Mucosa of descending colon (tissue), 3 donors: ENCODE measurements around the gene ODAD2. TPM values are rescaled to one million over a fixed set of nuclear protein-coding genes. Genes with fewer than 3 reads are reported as not detected.

Experiments used
- ATAC-seq: fragments of 200-7000 bp; cut with Tn5 transposase; one replicate; pipeline ENCODE4 v1.9.1; 2020; ENCODE audit warnings: mild to moderate bottlenecking, moderate library complexity
- DNase-seq, 3 donors: peaks; one replicate each; pipeline ENCODE4 v3.0.0-alpha.2; 2020
- H3K36me3 ChIP-seq: fragments of 200-600 bp; one replicate; pipeline ENCODE4 v1.8.0; 2021; ENCODE audit warnings: low read depth, mild to moderate bottlenecking
- H3K4me1 ChIP-seq: fragments of 200-600 bp; one replicate; pipeline ENCODE4 v1.8.0; 2021; ENCODE audit warnings: low read depth, mild to moderate bottlenecking
- H3K4me3 ChIP-seq: fragments of 200-600 bp; one replicate; pipeline ENCODE4 v1.8.0; 2021; ENCODE audit warnings: mild to moderate bottlenecking
- H3K9me3 ChIP-seq: fragments of 200-600 bp; one replicate; pipeline ENCODE4 v1.8.0; 2021; ENCODE audit warnings: mild to moderate bottlenecking
- intact Hi-C, 2 donors: fragments of 100-400 bp; cut with DNase I in 1 of 2; cut with micrococcal nuclease in 1 of 2; formaldehyde crosslinking; loops; one replicate each; pipeline versions ENCODE4 v1.11.0 to v1.11.1; 2022; cut with DNase I, micrococcal nuclease
- total RNA-seq, 3 donors: library from RNA; stranded (reverse); fragmentation: NEBNext Ultra II Directional in 2 of 3; extraction: Animal tissue kit (Norgen Biotek cat#: 25700) in 2 of 3; gene quantifications; one replicate each; pipeline versions ENCODE4 v1.2.1 to v1.2.4, GENCODE V29; 2021 to 2023
- TF ChIP-seq, protein P1 (sequence below): fragments of 200-600 bp; IDR thresholded peaks from one replicate; pipeline ENCODE4 v1.8.0; 2022; ENCODE audit warnings: antibody characterized with exemption, mild to moderate bottlenecking
- donor health status: DM: no; HTN: no; CAD: no; lungs with moderate emphysema.
- donor health status: DM: no; HTN: no; CAD: no.
- donor health status: DM: no; HTN: yes; CAD: no.

The ODAD2 gene
- total RNA-seq, 3 donors from 2014 or later, result 0.31 to 1.1 (median 0.46) TPM

DNA sequence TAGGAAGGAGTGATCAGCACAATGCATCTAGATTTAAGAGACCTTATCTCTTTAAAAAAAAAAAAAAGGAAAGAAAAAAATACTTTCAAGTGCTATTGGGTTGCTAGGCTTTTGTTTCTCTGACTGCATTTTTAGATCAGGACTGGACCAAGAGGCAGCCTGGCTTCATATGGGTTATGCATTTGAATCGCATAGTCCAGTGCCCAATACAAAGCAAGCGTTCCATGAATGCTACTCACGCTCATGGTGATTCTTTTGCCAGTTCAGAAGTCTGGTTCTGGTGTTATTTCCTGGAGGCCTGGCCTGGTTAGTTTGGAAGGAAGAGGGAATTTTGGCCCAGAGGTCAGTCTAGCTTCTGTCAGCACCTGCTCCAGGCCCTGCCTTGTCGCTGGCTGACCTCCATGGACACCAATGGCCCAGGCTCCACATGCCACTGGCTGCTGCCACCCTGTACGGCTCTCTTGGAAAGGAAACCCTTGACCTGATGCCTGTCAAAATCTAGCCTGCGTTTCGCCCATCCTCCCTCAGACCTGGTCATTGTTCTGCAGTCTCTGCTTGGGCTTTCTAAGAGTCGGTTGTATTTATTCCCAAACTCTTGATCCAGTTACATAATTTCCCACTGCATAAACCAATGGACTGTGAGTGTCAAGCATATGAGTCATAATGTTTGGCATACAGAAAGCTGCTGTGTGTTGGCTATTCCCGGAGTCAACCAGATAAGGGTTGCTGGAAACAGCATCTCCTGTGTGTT, 178.9 kb downstream of the ODAD2 start:
- no peaks in the 10 kb centered on the region for H3K36me3 ChIP-seq
- intact Hi-C loops, result no loop called here
- DNase-seq (no peak), ATAC-seq (peak; percentile 34)
- no peaks in the 10 kb centered on the region for H3K9me3 ChIP-seq
- H3K4me3 ChIP-seq, result no peak overlapping the region
- H3K4me1 ChIP-seq, result no peaks in the 10 kb centered on the region
- TF ChIP-seq, protein P1, sequence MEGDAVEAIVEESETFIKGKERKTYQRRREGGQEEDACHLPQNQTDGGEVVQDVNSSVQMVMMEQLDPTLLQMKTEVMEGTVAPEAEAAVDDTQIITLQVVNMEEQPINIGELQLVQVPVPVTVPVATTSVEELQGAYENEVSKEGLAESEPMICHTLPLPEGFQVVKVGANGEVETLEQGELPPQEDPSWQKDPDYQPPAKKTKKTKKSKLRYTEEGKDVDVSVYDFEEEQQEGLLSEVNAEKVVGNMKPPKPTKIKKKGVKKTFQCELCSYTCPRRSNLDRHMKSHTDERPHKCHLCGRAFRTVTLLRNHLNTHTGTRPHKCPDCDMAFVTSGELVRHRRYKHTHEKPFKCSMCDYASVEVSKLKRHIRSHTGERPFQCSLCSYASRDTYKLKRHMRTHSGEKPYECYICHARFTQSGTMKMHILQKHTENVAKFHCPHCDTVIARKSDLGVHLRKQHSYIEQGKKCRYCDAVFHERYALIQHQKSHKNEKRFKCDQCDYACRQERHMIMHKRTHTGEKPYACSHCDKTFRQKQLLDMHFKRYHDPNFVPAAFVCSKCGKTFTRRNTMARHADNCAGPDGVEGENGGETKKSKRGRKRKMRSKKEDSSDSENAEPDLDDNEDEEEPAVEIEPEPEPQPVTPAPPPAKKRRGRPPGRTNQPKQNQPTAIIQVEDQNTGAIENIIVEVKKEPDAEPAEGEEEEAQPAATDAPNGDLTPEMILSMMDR, result no peak

DNA sequence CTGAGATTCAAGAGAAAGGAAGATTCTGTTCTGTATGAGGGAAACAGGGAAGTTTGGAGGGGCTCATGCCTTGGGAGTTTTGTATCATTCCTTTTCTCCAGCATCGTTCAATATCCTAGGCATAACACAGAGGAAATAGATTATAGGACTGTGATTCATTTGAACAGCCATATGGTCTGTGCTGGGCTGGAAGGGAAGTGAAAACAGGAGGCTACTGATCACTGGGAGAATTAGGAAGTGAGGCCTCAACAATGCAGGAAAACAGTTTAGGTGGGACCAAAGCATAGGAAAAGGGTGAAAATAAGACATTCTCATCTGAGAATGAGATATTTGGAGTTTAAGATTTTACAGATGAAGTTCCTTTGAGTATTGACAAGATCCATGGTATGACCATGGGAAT, 182.6 kb downstream of the ODAD2 start:
- Histone ChIP-seq H3K4me3 (no peak overlapping the region), H3K9me3 (no peaks in the 10 kb centered on the region), H3K36me3 (no peaks in the 10 kb centered on the region), H3K4me1 (no peaks in the 10 kb centered on the region)
- TF ChIP-seq, protein P1, result no peak
- DNase-seq (no peak), ATAC-seq (no peak)
- intact Hi-C loops, result no loop called here

- H3K36me3 ChIP-seq, result no peaks in the 10 kb centered on the region
- DNase-seq, result no peak
- intact Hi-C loops, result no loop called here
- no peaks in the 10 kb centered on the region for H3K4me1 ChIP-seq
- no peaks in the 10 kb centered on the region for H3K9me3 ChIP-seq
- H3K4me3 ChIP-seq, result no peak overlapping the region
- no peak for ATAC-seq
- TF ChIP-seq, protein P1, result no peak
Measured at GRCh38 chr10:27815846-27816245, 183.0 kb downstream of the ODAD2 start.

DNA sequence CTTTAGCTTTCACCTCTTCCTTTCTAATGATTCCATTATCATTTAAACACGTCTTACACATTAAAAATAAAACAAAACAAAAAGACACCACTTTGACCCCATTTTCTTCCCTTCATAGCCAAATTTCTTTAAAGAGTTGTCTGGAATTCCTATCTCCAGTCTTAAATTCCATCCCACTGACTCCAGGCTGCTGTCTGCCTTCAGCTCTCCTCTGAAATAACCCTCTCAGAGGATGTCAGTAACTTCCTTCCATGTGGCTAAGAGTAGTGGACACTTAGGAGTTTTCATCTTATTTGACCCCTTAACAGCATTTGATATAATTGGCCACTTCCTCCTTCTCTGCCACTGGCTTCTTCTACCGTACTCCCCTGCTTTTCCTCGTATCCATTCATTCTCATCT, 183.6 kb downstream of the ODAD2 start:
- DNase-seq (no peak), ATAC-seq (no peak)
- no peaks in the 10 kb centered on the region for H3K36me3 ChIP-seq
- intact Hi-C loops, result no loop called here
- H3K4me1 ChIP-seq, result no peaks in the 10 kb centered on the region
- H3K9me3 ChIP-seq, result no peaks in the 10 kb centered on the region
- H3K4me3 ChIP-seq, result no peak overlapping the region
- TF ChIP-seq, protein P1, result no peak

DNA sequence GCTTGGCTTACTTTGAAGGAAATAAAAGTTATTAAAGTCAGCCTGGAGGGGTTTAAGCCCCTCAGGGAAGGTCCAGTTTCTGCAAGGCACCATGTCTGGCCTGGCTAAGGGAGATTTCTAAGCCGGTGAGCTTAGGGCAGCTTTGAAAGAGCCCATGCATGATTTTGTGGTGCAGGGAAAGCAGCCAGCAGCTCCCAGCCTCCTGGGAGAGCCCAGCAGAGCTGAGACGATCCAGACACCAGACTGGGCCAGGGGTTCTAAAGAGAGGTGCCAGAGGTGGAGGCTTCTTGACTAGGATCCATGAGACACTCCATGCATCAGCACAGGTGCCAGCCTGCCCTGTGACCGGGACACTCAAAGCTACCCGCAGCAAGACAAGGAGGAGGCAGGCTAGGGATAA, 193.7 kb downstream of the ODAD2 start:
- ATAC-seq, result no peak
- Histone ChIP-seq H3K4me1 (no peaks in the 10 kb centered on the region), H3K4me3 (no peak overlapping the region), H3K36me3 (no peaks in the 10 kb centered on the region), H3K9me3 (no peaks in the 10 kb centered on the region)
- intact Hi-C loops, result no loop called here
- no peak for DNase-seq
- TF ChIP-seq, protein P1, result no peak
